Endothelial cell (in vitro differentiated cells): ENCODE results near the gene ITSN2. TPM values are rescaled to one million over a fixed set of nuclear protein-coding genes. Genes with fewer than 3 reads are reported as not detected.

Experiments used
- DNase-seq: peaks from one replicate; pipeline ENCODE4 v3.0.0; 2021; ENCODE audit warnings: low spot score
- H3K27ac Mint-ChIP-seq: one replicate; pipeline ENCODE4 v1.8.0; 2021; ENCODE audit warnings: mixed read lengths, inconsistent platforms; ENCODE audit not compliant: unreplicated experiment
- H3K27me3 Mint-ChIP-seq: one replicate; pipeline ENCODE4 v1.8.0; 2021; ENCODE audit warnings: mild to moderate bottlenecking, moderate library complexity, mixed read lengths, inconsistent platforms; ENCODE audit not compliant: unreplicated experiment
- H3K36me3 Mint-ChIP-seq: one replicate; pipeline ENCODE4 v1.8.0; 2021; ENCODE audit warnings: mild to moderate bottlenecking, low read depth, mixed read lengths, inconsistent platforms; ENCODE audit not compliant: unreplicated experiment
- H3K4me1 Mint-ChIP-seq: one replicate; pipeline ENCODE4 v1.8.0; 2021; ENCODE audit warnings: mild to moderate bottlenecking, mixed read lengths, inconsistent platforms; ENCODE audit not compliant: unreplicated experiment
- H3K4me3 Mint-ChIP-seq: one replicate; pipeline ENCODE4 v1.8.0; 2021; ENCODE audit warnings: mild to moderate bottlenecking, mixed read lengths, inconsistent platforms; ENCODE audit not compliant: unreplicated experiment
- H3K9me3 Mint-ChIP-seq: one replicate; pipeline ENCODE4 v1.8.0; 2021; ENCODE audit warnings: mixed read lengths, inconsistent platforms; ENCODE audit not compliant: unreplicated experiment
- CTCF ChIP-seq: fragments of 200-600 bp; sonication (generic); IDR thresholded peaks from one replicate; pipeline ENCODE4 v1.5.0; 2021; ENCODE audit warnings: antibody characterized with exemption; ENCODE audit not compliant: unreplicated experiment
- total RNA-seq: library from RNA; stranded (reverse); fragmentation: NEBNext Ultra II Directional; extraction: Animal tissue kit (Norgen Biotek cat#: 25700); gene quantifications from one replicate; pipeline ENCODE4 v1.2.1, GENCODE V29; 2021; ENCODE audit not compliant: unreplicated experiment

Gene ITSN2
- total RNA-seq, 1 donor from 2014 or later = 73.3 TPM

DNA sequence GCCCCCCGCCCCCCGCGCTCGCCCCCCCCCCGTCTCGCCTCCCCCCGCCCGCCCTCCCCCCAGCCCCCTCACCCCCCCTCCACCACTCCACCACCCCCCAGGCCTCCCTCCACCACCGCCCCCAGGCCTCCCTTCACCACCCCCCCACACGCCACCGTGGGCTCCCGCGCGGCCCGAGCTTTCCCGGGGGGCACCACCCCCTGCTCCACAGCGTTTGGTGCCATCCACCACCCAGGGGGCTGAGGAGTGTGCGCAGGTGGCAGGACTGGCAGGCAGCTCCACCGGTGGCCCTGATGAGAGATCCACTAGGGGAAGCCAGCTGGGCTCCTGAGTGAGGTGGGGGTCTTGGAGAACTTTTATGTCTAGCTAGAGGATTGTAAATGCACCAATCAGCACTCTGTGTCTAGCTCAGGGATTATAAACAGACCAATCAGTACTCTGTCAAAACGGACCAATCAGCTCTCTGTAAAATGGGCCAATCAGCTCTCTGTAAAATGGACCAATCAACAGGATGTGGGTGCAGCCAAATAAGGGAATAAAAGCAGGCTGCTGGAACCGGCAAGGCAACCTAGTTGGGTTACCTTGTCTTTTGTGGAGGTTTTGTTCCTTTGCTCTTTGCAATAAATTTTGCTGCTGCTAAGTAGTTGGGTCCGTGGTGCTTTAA, 43.0 kb upstream of the ITSN2 start:
- no peaks in the 10 kb centered on the region for H3K9me3 Mint-ChIP-seq
- no peak overlapping the region for H3K27ac Mint-ChIP-seq
- TF ChIP-seq CTCF = no peak
- H3K4me1 Mint-ChIP-seq = no peaks in the 10 kb centered on the region
- no peak overlapping the region for H3K4me3 Mint-ChIP-seq
- H3K27me3 Mint-ChIP-seq = no peaks in the 10 kb centered on the region
- no peaks in the 10 kb centered on the region for H3K36me3 Mint-ChIP-seq
- no peak for DNase-seq

GRCh38 chr2:24402242-24403097, 42.1 kb upstream of the ITSN2 start:
- DNase-seq = no peak
- H3K4me3 Mint-ChIP-seq = no peak overlapping the region
- no peak overlapping the region for H3K27ac Mint-ChIP-seq
- no peak for TF ChIP-seq CTCF
- H3K36me3 Mint-ChIP-seq = no peaks in the 10 kb centered on the region
- no peaks in the 10 kb centered on the region for H3K9me3 Mint-ChIP-seq
- no peaks in the 10 kb centered on the region for H3K27me3 Mint-ChIP-seq
- H3K4me1 Mint-ChIP-seq = no peaks in the 10 kb centered on the region

DNA sequence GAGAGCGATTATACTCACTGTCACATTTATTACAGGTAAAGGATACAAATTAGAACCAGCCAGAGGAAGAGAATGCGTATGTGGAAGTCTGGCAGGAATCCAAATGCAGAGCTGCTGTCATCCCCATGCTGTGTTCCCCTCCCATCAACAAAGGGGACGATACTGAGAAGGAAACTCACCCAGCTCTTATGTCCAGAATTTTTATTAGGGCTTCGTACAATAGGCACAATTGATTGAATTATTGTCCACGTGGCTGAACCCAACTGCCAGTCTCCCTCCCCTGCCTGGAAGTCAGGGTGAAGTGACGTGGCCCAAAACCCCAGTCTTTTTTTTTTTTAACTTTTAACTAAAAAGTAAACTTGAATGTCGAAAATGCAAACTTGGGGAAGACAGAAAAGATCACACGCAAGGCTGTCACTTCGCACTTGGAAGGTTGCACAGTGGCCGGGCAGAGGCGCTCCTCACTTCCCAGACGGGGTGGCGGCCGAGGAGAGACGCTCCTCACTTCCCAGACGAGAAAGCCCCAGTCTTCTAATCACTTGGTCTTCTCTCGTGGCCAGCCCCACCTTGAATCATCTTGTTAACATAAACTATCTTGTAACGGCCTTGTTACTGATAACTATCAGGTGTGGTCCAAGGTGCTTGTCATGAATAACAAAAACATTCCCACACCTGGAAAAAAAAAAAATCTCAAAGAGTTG, 40.0 kb upstream of the ITSN2 start:
- H3K27ac Mint-ChIP-seq = no peak overlapping the region
- no peak for DNase-seq
- TF ChIP-seq CTCF = no peak
- H3K9me3 Mint-ChIP-seq = no peaks in the 10 kb centered on the region
- H3K4me3 Mint-ChIP-seq = no peak overlapping the region
- no peaks in the 10 kb centered on the region for H3K4me1 Mint-ChIP-seq
- H3K36me3 Mint-ChIP-seq = no peaks in the 10 kb centered on the region
- H3K27me3 Mint-ChIP-seq = no peaks in the 10 kb centered on the region

GRCh38 chr2:24399434-24400206, 39.3 kb upstream of the ITSN2 start:
- no peaks in the 10 kb centered on the region for H3K27me3 Mint-ChIP-seq
- no peak for DNase-seq
- no peak for TF ChIP-seq CTCF
- H3K36me3 Mint-ChIP-seq = no peaks in the 10 kb centered on the region
- no peak overlapping the region for H3K4me3 Mint-ChIP-seq
- H3K9me3 Mint-ChIP-seq = no peaks in the 10 kb centered on the region
- no peaks in the 10 kb centered on the region for H3K4me1 Mint-ChIP-seq
- H3K27ac Mint-ChIP-seq = no peak overlapping the region
